Osteocyte (in vitro differentiated cells): ENCODE results near the gene TAF1B. TPM values are rescaled to one million over a fixed set of nuclear protein-coding genes. Genes with fewer than 3 reads are reported as not detected.

Source experiments
- DNase-seq: peaks from one replicate; pipeline ENCODE4 v3.0.0; 2021; ENCODE audit warnings: mixed read lengths; ENCODE audit not compliant: unreplicated experiment; ENCODE audit errors: extremely low spot score
- H3K27ac Mint-ChIP-seq: one replicate; pipeline ENCODE4 v1.8.0; 2021; ENCODE audit warnings: mild to moderate bottlenecking, mixed read lengths; ENCODE audit not compliant: unreplicated experiment
- H3K27me3 Mint-ChIP-seq: one replicate; pipeline ENCODE4 v1.8.0; 2021; ENCODE audit warnings: mixed read lengths; ENCODE audit not compliant: unreplicated experiment
- H3K36me3 Mint-ChIP-seq: one replicate; pipeline ENCODE4 v1.8.0; 2021; ENCODE audit warnings: mixed read lengths; ENCODE audit not compliant: unreplicated experiment
- H3K4me1 Mint-ChIP-seq: one replicate; pipeline ENCODE4 v1.8.0; 2021; ENCODE audit warnings: mixed read lengths; ENCODE audit not compliant: unreplicated experiment
- H3K4me3 Mint-ChIP-seq: one replicate; pipeline ENCODE4 v1.8.0; 2021; ENCODE audit warnings: mild to moderate bottlenecking, moderate library complexity, mixed read lengths; ENCODE audit not compliant: unreplicated experiment
- H3K9me3 Mint-ChIP-seq: one replicate; pipeline ENCODE4 v1.8.0; 2021; ENCODE audit warnings: mixed read lengths; ENCODE audit not compliant: unreplicated experiment
- total RNA-seq: library from RNA; stranded (reverse); gene quantifications from 2 replicates; pipeline ENCODE4 v1.2.1, GENCODE V29; 2021
- TF ChIP-seq, protein P1 (sequence below): fragments of 200-600 bp; sonication (generic); IDR thresholded peaks from 2 replicates; pipeline ENCODE4 v1.5.0; 2021; ENCODE audit warnings: antibody characterized with exemption, mild to moderate bottlenecking, moderate library complexity

The TAF1B gene
- total RNA-seq, 1 donor from 2014 or later: 23.0 TPM

GRCh38 chr2:9941196-9941995 is 98.1 kb downstream of the TAF1B start:
- TF ChIP-seq, protein P1, sequence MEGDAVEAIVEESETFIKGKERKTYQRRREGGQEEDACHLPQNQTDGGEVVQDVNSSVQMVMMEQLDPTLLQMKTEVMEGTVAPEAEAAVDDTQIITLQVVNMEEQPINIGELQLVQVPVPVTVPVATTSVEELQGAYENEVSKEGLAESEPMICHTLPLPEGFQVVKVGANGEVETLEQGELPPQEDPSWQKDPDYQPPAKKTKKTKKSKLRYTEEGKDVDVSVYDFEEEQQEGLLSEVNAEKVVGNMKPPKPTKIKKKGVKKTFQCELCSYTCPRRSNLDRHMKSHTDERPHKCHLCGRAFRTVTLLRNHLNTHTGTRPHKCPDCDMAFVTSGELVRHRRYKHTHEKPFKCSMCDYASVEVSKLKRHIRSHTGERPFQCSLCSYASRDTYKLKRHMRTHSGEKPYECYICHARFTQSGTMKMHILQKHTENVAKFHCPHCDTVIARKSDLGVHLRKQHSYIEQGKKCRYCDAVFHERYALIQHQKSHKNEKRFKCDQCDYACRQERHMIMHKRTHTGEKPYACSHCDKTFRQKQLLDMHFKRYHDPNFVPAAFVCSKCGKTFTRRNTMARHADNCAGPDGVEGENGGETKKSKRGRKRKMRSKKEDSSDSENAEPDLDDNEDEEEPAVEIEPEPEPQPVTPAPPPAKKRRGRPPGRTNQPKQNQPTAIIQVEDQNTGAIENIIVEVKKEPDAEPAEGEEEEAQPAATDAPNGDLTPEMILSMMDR: no peak
- no peak for DNase-seq
- Mint-ChIP-seq H3K36me3 (peaks cover 4% of the 10 kb centered on the region), H3K9me3 (no peaks in the 10 kb centered on the region), H3K4me3 (no peak overlapping the region), H3K27me3 (peaks cover 4% of the 10 kb centered on the region), H3K4me1 (peaks cover 26% of the 10 kb centered on the region), H3K27ac (peak overlapping the region; percentile 45)

DNA sequence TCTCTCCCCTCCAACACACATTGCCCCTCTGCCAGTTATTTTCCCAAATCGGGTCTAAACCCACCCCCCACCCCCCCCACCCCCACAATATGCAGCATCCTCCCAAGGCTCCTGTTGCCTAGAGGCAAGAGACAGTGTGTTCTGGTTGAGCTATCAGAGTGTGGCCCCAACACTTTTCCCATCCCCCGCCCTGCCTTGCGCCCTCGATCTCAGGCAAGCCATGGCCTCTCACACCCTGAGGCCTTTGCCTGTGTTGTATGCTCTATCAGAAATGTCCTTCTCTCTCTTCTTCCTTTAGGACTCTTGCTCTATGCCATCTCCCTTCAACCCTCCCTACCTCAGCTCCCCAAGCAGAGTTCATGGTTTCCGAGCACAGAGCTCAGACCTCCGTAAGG is 98.7 kb downstream of the TAF1B start:
- H3K4me3 Mint-ChIP-seq: no peak overlapping the region
- TF ChIP-seq, protein P1: no peak

GRCh38 chr2:9944330-9944758 is 101.1 kb downstream of the TAF1B start:
- no peaks in the 10 kb centered on the region for H3K36me3 Mint-ChIP-seq
- H3K27ac Mint-ChIP-seq: no peak overlapping the region
- no peaks in the 10 kb centered on the region for H3K9me3 Mint-ChIP-seq
- DNase-seq: no peak
- H3K4me1 Mint-ChIP-seq: peaks cover 28% of the 10 kb centered on the region
- no peak overlapping the region for H3K4me3 Mint-ChIP-seq
- TF ChIP-seq, protein P1: no peak
- H3K27me3 Mint-ChIP-seq: peaks cover 4% of the 10 kb centered on the region

More for the DNA sequence above, 98.7 kb downstream of the TAF1B start:
- H3K27ac Mint-ChIP-seq: no peak overlapping the region
- DNase-seq: no peak
- H3K36me3 Mint-ChIP-seq: no peaks in the 10 kb centered on the region
- H3K9me3 Mint-ChIP-seq: no peaks in the 10 kb centered on the region
- H3K27me3 Mint-ChIP-seq: peaks cover 4% of the 10 kb centered on the region
- peaks cover 26% of the 10 kb centered on the region for H3K4me1 Mint-ChIP-seq

- Mint-ChIP-seq H3K27me3 (peaks cover 4% of the 10 kb centered on the region), H3K4me1 (peaks cover 25% of the 10 kb centered on the region), H3K27ac (no peak overlapping the region), H3K9me3 (no peaks in the 10 kb centered on the region), H3K36me3 (no peaks in the 10 kb centered on the region), H3K4me3 (no peak overlapping the region)
- DNase-seq: no peak
- TF ChIP-seq, protein P1: no peak
These were observed 102.3 kb downstream of the TAF1B start for GRCh38 chr2:9945596-9945995.

- Mint-ChIP-seq H3K4me3 (no peak overlapping the region), H3K36me3 (no peaks in the 10 kb centered on the region), H3K4me1 (peaks cover 21% of the 10 kb centered on the region), H3K27ac (no peak overlapping the region), H3K9me3 (no peaks in the 10 kb centered on the region), H3K27me3 (peaks cover 4% of the 10 kb centered on the region)
- TF ChIP-seq, protein P1: no peak
- no peak for DNase-seq
These were observed 102.8 kb downstream of the TAF1B start for GRCh38 chr2:9946076-9946475.
